ENCODE data around the gene CYP3A5.

DNA sequence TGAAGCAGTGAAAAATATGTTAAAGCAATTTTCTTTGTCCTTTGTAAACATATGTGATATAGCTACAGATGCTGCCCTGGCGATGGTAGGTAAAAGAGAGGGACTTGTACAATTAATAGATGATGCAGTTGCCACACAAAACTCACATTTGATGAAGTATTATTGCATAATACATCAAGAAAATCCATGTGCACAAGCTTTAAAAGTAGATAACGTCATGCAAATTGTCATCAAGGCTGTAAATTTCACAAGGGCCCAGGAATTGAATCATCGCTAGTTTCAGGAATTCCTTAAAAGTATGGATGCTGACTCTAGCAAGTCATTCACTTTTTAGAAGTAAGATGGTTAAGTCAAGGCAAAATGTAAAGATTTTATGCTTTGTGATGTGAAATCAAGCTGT lies 10.0 kb downstream of the CYP3A5 start:
- TF ChIP-seq, protein P1, sequence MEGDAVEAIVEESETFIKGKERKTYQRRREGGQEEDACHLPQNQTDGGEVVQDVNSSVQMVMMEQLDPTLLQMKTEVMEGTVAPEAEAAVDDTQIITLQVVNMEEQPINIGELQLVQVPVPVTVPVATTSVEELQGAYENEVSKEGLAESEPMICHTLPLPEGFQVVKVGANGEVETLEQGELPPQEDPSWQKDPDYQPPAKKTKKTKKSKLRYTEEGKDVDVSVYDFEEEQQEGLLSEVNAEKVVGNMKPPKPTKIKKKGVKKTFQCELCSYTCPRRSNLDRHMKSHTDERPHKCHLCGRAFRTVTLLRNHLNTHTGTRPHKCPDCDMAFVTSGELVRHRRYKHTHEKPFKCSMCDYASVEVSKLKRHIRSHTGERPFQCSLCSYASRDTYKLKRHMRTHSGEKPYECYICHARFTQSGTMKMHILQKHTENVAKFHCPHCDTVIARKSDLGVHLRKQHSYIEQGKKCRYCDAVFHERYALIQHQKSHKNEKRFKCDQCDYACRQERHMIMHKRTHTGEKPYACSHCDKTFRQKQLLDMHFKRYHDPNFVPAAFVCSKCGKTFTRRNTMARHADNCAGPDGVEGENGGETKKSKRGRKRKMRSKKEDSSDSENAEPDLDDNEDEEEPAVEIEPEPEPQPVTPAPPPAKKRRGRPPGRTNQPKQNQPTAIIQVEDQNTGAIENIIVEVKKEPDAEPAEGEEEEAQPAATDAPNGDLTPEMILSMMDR (IDR thresholded peaks at IDR 0.05 in 2 of 3, conservative IDR thresholded peaks at IDR 0.05 in 1 of 3; ENCODE audit: control insufficient read depth in 2 of 3, extremely low read depth in 1 of 3, insufficient read depth in 1 of 3, low read depth in 3 of 3, low read length in 3 of 3) = no peak
- TF ChIP-seq CEBPB (IDR thresholded peaks at IDR 0.05; ENCODE audit: borderline replicate concordance in 1 of 2, low read depth in 2 of 2, low read length in 2 of 2) = no peak
- no peak for TF ChIP-seq EZH2 (IDR thresholded peaks at IDR 0.05; ENCODE audit: borderline replicate concordance, control insufficient read depth, low read depth, low read length)
- TF ChIP-seq RAD21 (IDR thresholded peaks at IDR 0.05; ENCODE audit: insufficient read depth, low read depth, low read length) = no peak
- TF ChIP-seq RCOR1 (conservative IDR thresholded peaks at IDR 0.05; ENCODE audit: low read depth, low read length) = no peak
- no peak for TF ChIP-seq SMC3 (IDR thresholded peaks at IDR 0.05; ENCODE audit: borderline replicate concordance, low read length)
- no peak for TF ChIP-seq ZSCAN29 (IDR thresholded peaks at IDR 0.05)
- no peak for TF ChIP-seq SREBF1 (IDR thresholded peaks at IDR 0.05; ENCODE audit: low read length)
- no peak for TF ChIP-seq KAT2A (conservative IDR thresholded peaks at IDR 0.05; ENCODE audit: control insufficient read depth, low read depth, low read length)
- no peak for TF ChIP-seq CBX5 (IDR thresholded peaks at IDR 0.05; ENCODE audit: low read depth)
- TF ChIP-seq CHD1 (IDR thresholded peaks at IDR 0.05; ENCODE audit: low read depth, low read length) = no peak
- TF ChIP-seq, protein P2, sequence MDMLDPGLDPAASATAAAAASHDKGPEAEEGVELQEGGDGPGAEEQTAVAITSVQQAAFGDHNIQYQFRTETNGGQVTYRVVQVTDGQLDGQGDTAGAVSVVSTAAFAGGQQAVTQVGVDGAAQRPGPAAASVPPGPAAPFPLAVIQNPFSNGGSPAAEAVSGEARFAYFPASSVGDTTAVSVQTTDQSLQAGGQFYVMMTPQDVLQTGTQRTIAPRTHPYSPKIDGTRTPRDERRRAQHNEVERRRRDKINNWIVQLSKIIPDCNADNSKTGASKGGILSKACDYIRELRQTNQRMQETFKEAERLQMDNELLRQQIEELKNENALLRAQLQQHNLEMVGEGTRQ (IDR thresholded peaks at IDR 0.05; ENCODE audit: borderline replicate concordance, low read depth, low read length) = no peak
